Measurements from ENCODE around the gene WASL.

The WASL gene

GRCh38 chr7:123656544-123657303 is 92.1 kb downstream of the WASL start:
- H3K4me3 ChIP-seq (ENCODE audit: control insufficient read depth, low read depth, low read length), result no peak overlapping the region
- no peak for TF ChIP-seq CTCF (IDR thresholded peaks at IDR 0.05; ENCODE audit: control insufficient read depth, insufficient read depth, low read depth, low read length, missing control alignments)
- no peak for DNase-seq (ENCODE audit: low read depth)

DNA sequence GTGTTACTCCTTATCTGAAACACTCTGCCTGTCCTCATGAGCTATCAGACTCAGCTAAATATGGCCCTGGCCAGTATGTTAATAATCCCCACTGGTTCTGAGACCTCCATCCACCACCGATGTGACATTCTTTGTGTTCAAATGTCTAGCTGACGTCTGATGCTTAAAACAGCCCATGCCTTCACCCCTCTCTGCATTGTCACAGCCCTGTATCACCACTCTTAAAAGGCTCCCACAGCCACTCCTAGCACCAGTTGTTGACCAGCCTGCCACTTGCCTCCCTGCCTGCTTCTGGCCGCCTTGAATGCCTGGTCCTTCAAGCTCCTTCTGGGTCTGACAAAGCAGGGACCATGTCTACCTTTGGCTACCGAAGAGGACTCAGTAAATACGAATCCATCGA is 93.2 kb downstream of the WASL start, which contains the start of gene LMOD2:
Gene LMOD2, plus strand, starts transcription at position 253 of the 400 bp plus-strand sequence. Its CDS starts 98 bp downstream, at position 351.
- no peak for DNase-seq (ENCODE audit: low read depth)
- TF ChIP-seq CTCF (IDR thresholded peaks at IDR 0.05; ENCODE audit: control insufficient read depth, insufficient read depth, low read depth, low read length, missing control alignments), result no peak
- no peak within 1 kb of the TSS for H3K4me3 ChIP-seq (ENCODE audit: control insufficient read depth, low read depth, low read length)

DNA sequence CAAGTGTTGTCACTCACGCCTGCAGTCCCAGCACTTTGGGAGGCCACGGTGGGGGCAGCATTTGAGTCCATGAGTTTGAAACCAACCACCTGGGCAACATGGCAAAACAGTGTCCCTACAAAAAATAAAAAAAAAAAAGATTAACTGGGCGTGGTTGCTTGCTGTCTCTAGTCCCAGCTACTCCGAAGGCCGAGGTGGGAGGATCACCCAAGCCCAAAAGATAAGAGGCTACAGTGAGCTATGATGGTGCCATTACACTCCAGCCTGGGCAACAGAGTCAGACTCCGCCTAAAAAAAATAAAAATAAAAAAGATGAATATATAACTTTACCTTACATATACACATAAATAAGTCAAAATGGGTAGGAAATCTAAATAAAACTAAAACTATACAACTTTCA is 95.6 kb downstream of the WASL start:
- no peak overlapping the region for H3K4me3 ChIP-seq (ENCODE audit: control insufficient read depth, low read depth, low read length)
- no peak for TF ChIP-seq CTCF (IDR thresholded peaks at IDR 0.05; ENCODE audit: control insufficient read depth, insufficient read depth, low read depth, low read length, missing control alignments)
- no peak for DNase-seq (ENCODE audit: low read depth)

- TF ChIP-seq CTCF (IDR thresholded peaks at IDR 0.05; ENCODE audit: control insufficient read depth, insufficient read depth, low read depth, low read length, missing control alignments), result no peak
Measured at GRCh38 chr7:123652406-123652805, 96.4 kb downstream of the WASL start.

GRCh38 chr7:123650595-123650994 is 98.2 kb downstream of the WASL start:
- no peak for TF ChIP-seq CTCF (IDR thresholded peaks at IDR 0.05; ENCODE audit: control insufficient read depth, insufficient read depth, low read depth, low read length, missing control alignments)

More at GRCh38 chr7:123652406-123652805, 96.4 kb downstream of the WASL start:
- DNase-seq (ENCODE audit: low read depth), result no peak
- H3K4me3 ChIP-seq (ENCODE audit: control insufficient read depth, low read depth, low read length), result no peak overlapping the region

GRCh38 chr7:123649964-123650363 is 98.8 kb downstream of the WASL start:
- no peak for TF ChIP-seq CTCF (IDR thresholded peaks at IDR 0.05; ENCODE audit: control insufficient read depth, insufficient read depth, low read depth, low read length, missing control alignments)
- DNase-seq (ENCODE audit: low read depth), result no peak
- H3K4me3 ChIP-seq (ENCODE audit: control insufficient read depth, low read depth, low read length), result no peak overlapping the region

More at GRCh38 chr7:123650595-123650994, 98.2 kb downstream of the WASL start:
- no peak for DNase-seq (ENCODE audit: low read depth)
- H3K4me3 ChIP-seq (ENCODE audit: control insufficient read depth, low read depth, low read length), result no peak overlapping the region
